ENCODE data around the gene RRH.

GRCh38 chr4:109811707-109812106 is 16.1 kb upstream of the RRH start:
- TF ChIP-seq CTCF (optimal IDR thresholded peaks at IDR 0.05 in 1 of 3, IDR thresholded peaks at IDR 0.05 in 1 of 3, conservative IDR thresholded peaks at IDR 0.05 in 1 of 3; ENCODE audit: extremely low read depth in 1 of 3, insufficient read depth in 2 of 3, low read length in 3 of 3): no peak
- TF ChIP-seq EZH2 (IDR thresholded peaks at IDR 0.05; ENCODE audit: low read length): no peak

Data from keratinocyte (primary cell).